H1 (cell line): ENCODE measurements around the gene CCDC192. TPM values are rescaled to one million over a fixed set of nuclear protein-coding genes. Genes with fewer than 3 reads are reported as not detected.

Source experiments
- CHD7 ChIP-seq: fragments of 300-600 bp; sonication (generic); IDR thresholded peaks from 2 replicates; pipeline ENCODE4 v1.7.1; 2012; ENCODE audit warnings: low read length, moderate library complexity, mild to moderate bottlenecking, inconsistent platforms; ENCODE audit not compliant: insufficient replicate concordance
- EP300 ChIP-seq, 2 experiments: IDR thresholded peaks; 1 replicate in 1 of 2; 2 replicates in 1 of 2; pipeline ENCODE4 v1.6.1; 2011 to 2012; ENCODE audit warnings: low read depth in 2 of 2, low read length in 2 of 2, mild to moderate bottlenecking in 2 of 2, borderline replicate concordance in 1 of 2, inconsistent platforms in 1 of 2, moderate library complexity in 1 of 2
- FOSL1 ChIP-seq: IDR thresholded peaks from 2 replicates; pipeline ENCODE4 v1.6.1; 2011; ENCODE audit warnings: mild to moderate bottlenecking, low read depth, low read length, moderate library complexity; ENCODE audit not compliant: insufficient read depth
- RNF2 ChIP-seq: fragments of 200-900, 300-1000 bp; sonication (generic); IDR thresholded peaks from 2 replicates; pipeline ENCODE4 v1.7.1; 2016; ENCODE audit warnings: borderline replicate concordance, low read depth, mild to moderate bottlenecking, antibody characterized with exemption, low read length; ENCODE audit not compliant: poor library complexity, severe bottlenecking; ENCODE audit errors: missing control alignments
- SP1 ChIP-seq: IDR thresholded peaks from 2 replicates; pipeline ENCODE4 v1.6.1; 2011; ENCODE audit warnings: low read depth, low read length
- SRF ChIP-seq: IDR thresholded peaks from 2 replicates; pipeline ENCODE4 v1.6.1; 2011; ENCODE audit warnings: mild to moderate bottlenecking, low read depth, low read length, moderate library complexity
- SUZ12 ChIP-seq: fragments of 200-600 bp; sonication (generic); IDR thresholded peaks from 2 replicates; pipeline ENCODE4 v1.6.1; 2012; ENCODE audit warnings: mild to moderate bottlenecking, inconsistent platforms, low read length, moderate library complexity, mixed read lengths
- polyA plus RNA-seq, 7 experiments: library from polyadenylated mRNA; depleted of rRNA in 3 of 7; stranded (reverse) in 5 of 7; unstranded in 2 of 7; fragments of >200 nt in 5 of 7; fragments of 200-250 nt in 2 of 7; gene quantifications; 1 replicate in 5 of 7; 2 replicates in 1 of 7; 4 replicates in 1 of 7; pipeline versions ENCODE4 v1.2.1 to v1.2.3, GENCODE V29; 2011 to 2013; ENCODE audit warnings: missing spikeins in 2 of 7, mixed read lengths in 2 of 7
- total RNA-seq: library from RNA; stranded (reverse); fragmentation: NEBNext Ultra II Directional; extraction: Animal tissue kit (Norgen Biotek cat#: 25700); gene quantifications from 2 replicates; pipeline ENCODE4 v1.2.1, GENCODE V29; 2021

CCDC192 gene
- total and polyA plus RNA-seq, 2 of the 8 experiments (the other 6 are each of a cell fraction or from before 2014, with no cell fraction given): 0.61 TPM; not detected in 1

GRCh38 chr5:127796211-127796610 lies 93.0 kb downstream of the CCDC192 start (continued):
- no peak for TF ChIP-seq CHD7
- no peak for TF ChIP-seq RNF2
- TF ChIP-seq FOSL1: no peak
- TF ChIP-seq SUZ12: no peak
- no peak for TF ChIP-seq SP1
- TF ChIP-seq SRF: no peak
- no peak for TF ChIP-seq EP300 (IDR thresholded peaks at IDR 0.05; ENCODE audit: borderline replicate concordance in 1 of 2, low read depth in 2 of 2, low read length in 2 of 2)
